Endothelial cell of umbilical vein (primary cell): Measurements from ENCODE around the gene PLXDC2. TPM values are rescaled to one million over a fixed set of nuclear protein-coding genes. Genes with fewer than 3 reads are reported as not detected.

ENCODE experiments used
- BruUV-seq: library from RNA; stranded (reverse); fragments of 400-500 nt; replicated peaks from 2 replicates; lab custom pipeline; 2021; lab: Mats Ljungman, UMichigan
- CTCF ChIA-PET: fragments of 300-600, 350-600 bp; sonication (Branson Sonifier 250); formaldehyde crosslinking; loops from one replicate; lab custom pipeline; 2021; ENCODE audit warnings: antibody characterized with exemption, inconsistent platforms; lab: Charles Lee
- POLR2A ChIA-PET: fragments of 300-600, 350-600 bp; sonication (Branson Sonifier 250); formaldehyde crosslinking; loops from one replicate; lab custom pipeline; 2021; ENCODE audit warnings: antibody characterized with exemption, inconsistent platforms; lab: Charles Lee
- DNase-seq: peaks from one replicate; pipeline ENCODE4 v3.0.0-alpha.2; 2011; ENCODE audit warnings: low read depth, low spot score
- FAIRE-seq: peaks from 2 replicates; lab custom pipeline; 2011; peaks lifted over from hg19 to GRCh38; lab: Jason Lieb, UNC
- H2AFZ ChIP-seq: 2 replicates; pipeline ENCODE4 v1.6.0; 2012; ENCODE audit warnings: low read depth, low read length, control low read depth, inconsistent platforms
- H3K27ac ChIP-seq: 2 replicates; pipeline ENCODE4 v1.5.1; 2011; ENCODE audit warnings: low read depth, mild to moderate bottlenecking, control low read depth, low read length, moderate library complexity; ENCODE audit not compliant: insufficient read depth
- H3K27me3 ChIP-seq, 2 experiments: 2 replicates each; pipeline versions ENCODE4 v1.6.0 to v1.6.1; 2011; ENCODE audit warnings: low read length in 2 of 2, mixed read lengths in 1 of 2; ENCODE audit not compliant: control insufficient read depth in 2 of 2, insufficient read depth in 2 of 2
- H3K36me3 ChIP-seq, 2 experiments: 2 replicates in 1 of 2; 3 replicates in 1 of 2; pipeline ENCODE4 v1.5.1; 2011; ENCODE audit warnings: low read length in 2 of 2, mild to moderate bottlenecking in 1 of 2, moderate library complexity in 1 of 2; ENCODE audit not compliant: control insufficient read depth in 2 of 2, insufficient read depth in 2 of 2; ENCODE audit errors: extremely low read depth in 1 of 2
- H3K4me1 ChIP-seq: 3 replicates; pipeline ENCODE4 v1.5.1; 2011; ENCODE audit warnings: mild to moderate bottlenecking, low read length; ENCODE audit not compliant: control insufficient read depth, insufficient read depth; ENCODE audit errors: extremely low read depth
- H3K4me2 ChIP-seq: 2 replicates; pipeline ENCODE4 v1.6.1; 2011; ENCODE audit warnings: low read length, control low read depth, mixed read lengths; ENCODE audit not compliant: insufficient read depth
- H3K4me3 ChIP-seq, 3 experiments: fragments of 200-600 bp in 1 of 3; sonication (generic), shearing (Covaris generic) in 1 of 3; replicated peaks in 1 of 3; 2 replicates each; pipeline ENCODE4 v1.5.1; 2011 to 2016; ENCODE audit warnings: control low read depth in 3 of 3, low read length in 3 of 3, mild to moderate bottlenecking in 2 of 3, inconsistent platforms in 1 of 3, low read depth in 1 of 3, moderate library complexity in 1 of 3; ENCODE audit not compliant: insufficient read depth in 1 of 3
- H3K79me2 ChIP-seq: 2 replicates; pipeline ENCODE4 v1.6.0; 2012; ENCODE audit warnings: low read length, inconsistent platforms; ENCODE audit not compliant: control insufficient read depth, insufficient read depth
- H3K9ac ChIP-seq: replicated peaks from 2 replicates; pipeline ENCODE3; 2011; ENCODE audit warnings: low read length, control low read depth; ENCODE audit not compliant: insufficient read depth; ENCODE audit errors: extremely low read depth
- H3K9me1 ChIP-seq: replicated peaks from 3 replicates; pipeline ENCODE4 v1.6.0; 2011; ENCODE audit warnings: mild to moderate bottlenecking, low read length; ENCODE audit not compliant: control insufficient read depth, insufficient read depth; ENCODE audit errors: extremely low read depth
- H3K9me3 ChIP-seq: replicated peaks from 2 replicates; pipeline ENCODE4 v1.5.1; 2012; ENCODE audit warnings: low read length, inconsistent platforms; ENCODE audit not compliant: control insufficient read depth, insufficient read depth
- H4K20me1 ChIP-seq: replicated peaks from 2 replicates; pipeline ENCODE3; 2011; ENCODE audit warnings: mild to moderate bottlenecking, low read length; ENCODE audit not compliant: control insufficient read depth, insufficient read depth; ENCODE audit errors: extremely low read depth
- CTCF ChIP-seq, 2 donors: IDR thresholded peaks; 1 replicate in 1 of 2; 2 replicates in 1 of 2; pipeline ENCODE4 v1.5.1; 2011; ENCODE audit warnings: low read length in 2 of 2, mild to moderate bottlenecking in 2 of 2, moderate library complexity in 2 of 2, control low read depth in 1 of 2, inconsistent platforms in 1 of 2, low read depth in 1 of 2; ENCODE audit not compliant: insufficient read depth in 1 of 2; ENCODE audit errors: extremely low read depth in 1 of 2
- EZH2 ChIP-seq: IDR thresholded peaks from 2 replicates; pipeline ENCODE4 v1.6.1; 2012; ENCODE audit warnings: borderline replicate concordance, low read depth, mild to moderate bottlenecking, moderate library complexity, low read length, inconsistent platforms; ENCODE audit not compliant: severe bottlenecking
- FOS ChIP-seq: IDR thresholded peaks from 2 replicates; pipeline ENCODE4 v1.6.1; 2011; ENCODE audit warnings: mild to moderate bottlenecking, low read length, moderate library complexity, borderline replicate concordance; ENCODE audit not compliant: insufficient read depth
- GATA2 ChIP-seq: IDR thresholded peaks from 2 replicates; pipeline ENCODE4 v1.7.0; 2011; ENCODE audit warnings: low read depth, mild to moderate bottlenecking, moderate library complexity, mixed read lengths, low read length; ENCODE audit not compliant: insufficient read length, insufficient read depth
- JUN ChIP-seq: IDR thresholded peaks from 2 replicates; pipeline ENCODE4 v1.6.1; 2011; ENCODE audit warnings: borderline replicate concordance, low read depth; ENCODE audit not compliant: insufficient read length, insufficient read depth
- MAX ChIP-seq: IDR thresholded peaks from 2 replicates; pipeline ENCODE4 v1.6.1; 2011; ENCODE audit not compliant: insufficient read depth, insufficient read length
- MYC ChIP-seq: IDR thresholded peaks from one replicate; pipeline ENCODE4 v1.6.1; 2011; ENCODE audit warnings: mild to moderate bottlenecking, low read depth, low read length
- POLR2A ChIP-seq: IDR thresholded peaks from 2 replicates; pipeline ENCODE4 v1.6.1; 2012; ENCODE audit warnings: low read depth, mild to moderate bottlenecking, control low read depth, low read length
- POLR2AphosphoS5 ChIP-seq: IDR thresholded peaks from 2 replicates; pipeline ENCODE4 v1.6.1; 2012; ENCODE audit warnings: low read depth, mild to moderate bottlenecking, control low read depth, low read length, moderate library complexity; ENCODE audit not compliant: insufficient read depth
- dilution Hi-C: fragments of 300-500 bp; cut with MboI; formaldehyde crosslinking; loops from one replicate; pipeline ENCODE4 v1.15.0; 2019; ENCODE audit warnings: low sequenced_read_pairs; ENCODE audit not compliant: extremely low pct_ligation_motif_present
- intact Hi-C: fragments of 100-400 bp; cut with micrococcal nuclease; formaldehyde crosslinking; loops from one replicate; pipeline ENCODE4 v1.10.0; 2022
- polyA plus RNA-seq, 4 experiments: library from polyadenylated mRNA; depleted of rRNA in 3 of 4; stranded (reverse) in 3 of 4; unstranded in 1 of 4; fragments of >200 nt; gene quantifications; 2 replicates each; pipeline versions ENCODE4 v1.2.1 to v1.2.3, GENCODE V29; 2011 to 2012; ENCODE audit warnings: missing spikeins in 1 of 4
- total RNA-seq: library from RNA; stranded (reverse); gene quantifications from 2 replicates; pipeline ENCODE4 v1.2.3, GENCODE V29; 2021

Gene PLXDC2
- total and polyA plus RNA-seq, 2 donors (not counting 3 experiments of a cell fraction or from before 2014, with no cell fraction given) = 0.32 to 1.2 TPM

- no peak for FAIRE-seq
- H3K9ac ChIP-seq = no peak overlapping the region
- no peaks in the 10 kb centered on the region for H4K20me1 ChIP-seq
- H3K4me1 ChIP-seq = peaks cover 18% of the 10 kb centered on the region
- H2AFZ ChIP-seq = no peak overlapping the region
- no peak overlapping the region for H3K4me2 ChIP-seq
- no peak for TF ChIP-seq MYC
- TF ChIP-seq JUN = no peak
- no peak for TF ChIP-seq POLR2AphosphoS5
- no peak for TF ChIP-seq EZH2
- no peak for TF ChIP-seq MAX
- no peak for TF ChIP-seq FOS
- no peak for TF ChIP-seq POLR2A
- no peak for TF ChIP-seq CTCF (IDR thresholded peaks at IDR 0.05; ENCODE audit: extremely low read depth in 1 of 2, insufficient read depth in 1 of 2, low read depth in 1 of 2, low read length in 2 of 2)
- no peak for TF ChIP-seq GATA2
- BruUV-seq = no TSS peak
- no peak overlapping the region for H3K27ac ChIP-seq
- CTCF ChIA-PET = no interaction called here
- intact Hi-C loops (no loop called here), dilution Hi-C loops (no loop called here)
- DNase-seq = no peak
- no peaks in the 10 kb centered on the region for H3K36me3 ChIP-seq
- H3K79me2 ChIP-seq = no peaks in the 10 kb centered on the region
- no peaks in the 10 kb centered on the region for H3K27me3 ChIP-seq
- no peaks in the 10 kb centered on the region for H3K9me1 ChIP-seq
- H3K9me3 ChIP-seq = no peaks in the 10 kb centered on the region
- H3K4me3 ChIP-seq = no peak overlapping the region
- POLR2A ChIA-PET = no interaction called here
These were observed 102.6 kb downstream of the PLXDC2 start for GRCh38 chr10:19918794-19919193.
